ENCODE measurements around the gene GNL3. TPM values are rescaled to one million over a fixed set of nuclear protein-coding genes. Genes with fewer than 3 reads are reported as not detected.

The GNL3 gene
- total RNA-seq, 4 donors from 2014 or later = 95.8 to 184 (median 112) TPM

- H3K36me3 ChIP-seq = peaks cover 0 to 34% (median 0%) of the 10 kb centered on the region in 3 donors
- intact Hi-C loops (cut with DNase I) = no loop called here
- no peaks in the 10 kb centered on the region for H3K27me3 ChIP-seq
- H3K27ac ChIP-seq = no peak overlapping the region
- DNase-seq = no peak
- WGBS, 2 donors = 50 to 100% methylated on average over 1 to 2 of the region's 11 CpGs
- H3K4me1 ChIP-seq = peaks cover 0 to 8% (median 0%) of the 10 kb centered on the region in 3 donors
- TF ChIP-seq CTCF (IDR thresholded peaks at IDR 0.05) = no peak
- TF ChIP-seq POLR2A (IDR thresholded peaks at IDR 0.05) = no peak
- no peaks in the 10 kb centered on the region for H3K9me3 ChIP-seq
- H3K4me3 ChIP-seq = no peak overlapping the region
These were observed 30.0 kb downstream of the GNL3 start for GRCh38 chr3:52715714-52716305.

GRCh38 chr3:52719618-52720017 is 33.8 kb downstream of the GNL3 start:
- Histone ChIP-seq H3K4me3 (no peak overlapping the region), H3K4me1 (peaks cover 0 to 4% (median 0%) of the 10 kb centered on the region in 3 donors), H3K36me3 (peaks cover 0 to 23% (median 0%) of the 10 kb centered on the region in 3 donors), H3K9me3 (no peaks in the 10 kb centered on the region), H3K27ac (no peak overlapping the region), H3K27me3 (no peaks in the 10 kb centered on the region)
- no peak for DNase-seq
- intact Hi-C loops (cut with DNase I) = no loop called here
- no peak for TF ChIP-seq CTCF (IDR thresholded peaks at IDR 0.05)
- no peak for TF ChIP-seq POLR2A (IDR thresholded peaks at IDR 0.05)

GRCh38 chr3:52721002-52721729 is 35.3 kb downstream of the GNL3 start:
- no peak for DNase-seq
- H3K36me3 ChIP-seq = peaks cover 0 to 23% (median 0%) of the 10 kb centered on the region in 3 donors
- intact Hi-C loops (cut with DNase I) = no loop called here
- H3K9me3 ChIP-seq = no peaks in the 10 kb centered on the region
- no peak overlapping the region for H3K27ac ChIP-seq
- 71 to 73% methylated on average over 3 to 6 of the region's 6 CpGs for WGBS, 2 donors
- H3K27me3 ChIP-seq = no peaks in the 10 kb centered on the region
- TF ChIP-seq POLR2A (IDR thresholded peaks at IDR 0.05) = no peak
- no peak for TF ChIP-seq CTCF (IDR thresholded peaks at IDR 0.05)
- no peak overlapping the region for H3K4me3 ChIP-seq
- no peaks in the 10 kb centered on the region for H3K4me1 ChIP-seq

- H3K27ac ChIP-seq = no peak overlapping the region
- no peak for DNase-seq
- H3K4me3 ChIP-seq = no peak overlapping the region
- WGBS, 2 donors = 80 to 88% methylated on average over 1 of the region's 1 CpG
- no peaks in the 10 kb centered on the region for H3K4me1 ChIP-seq
- TF ChIP-seq CTCF (IDR thresholded peaks at IDR 0.05) = no peak
- no peak for TF ChIP-seq POLR2A (IDR thresholded peaks at IDR 0.05)
- no peaks in the 10 kb centered on the region for H3K9me3 ChIP-seq
- intact Hi-C loops (cut with DNase I) = no loop called here
- H3K27me3 ChIP-seq = no peaks in the 10 kb centered on the region
- peaks cover 0 to 23% (median 0%) of the 10 kb centered on the region in 3 donors for H3K36me3 ChIP-seq
These were observed 35.8 kb downstream of the GNL3 start for GRCh38 chr3:52721730-52722008.

GRCh38 chr3:52722491-52722890 is 36.7 kb downstream of the GNL3 start:
- no peaks in the 10 kb centered on the region for H3K27me3 ChIP-seq
- 78 to 86% methylated on average over 7 of the region's 7 CpGs for WGBS, 2 donors

More at GRCh38 chr3:52722491-52722890, 36.7 kb downstream of the GNL3 start:
- Histone ChIP-seq H3K36me3 (peaks cover 0 to 23% (median 0%) of the 10 kb centered on the region in 3 donors), H3K4me1 (no peaks in the 10 kb centered on the region), H3K4me3 (no peak overlapping the region), H3K27ac (no peak overlapping the region), H3K9me3 (no peaks in the 10 kb centered on the region)
- intact Hi-C loops (cut with DNase I) = no loop called here
- no peak for DNase-seq
- TF ChIP-seq POLR2A (IDR thresholded peaks at IDR 0.05) (no peak), CTCF (IDR thresholded peaks at IDR 0.05) (no peak)

All from esophagus squamous epithelium (tissue), 5 donors.